Gastrocnemius medialis (tissue), 4 donors: ENCODE measurements around the gene CACNA1A.

Experiments
- POLR2A ChIP-seq, 2 donors: fragments of 450-650 bp; IDR thresholded peaks; one replicate each; pipeline ENCODE4 v1.6.1; 2017; ENCODE audit warnings: antibody characterized with exemption in 2 of 2, mild to moderate bottlenecking in 2 of 2, moderate library complexity in 2 of 2
- TF ChIP-seq, protein P1 (sequence below), 5 experiments: fragments of 450-650 bp in 3 of 5; fragments of 200-600 bp in 2 of 5; sonication (generic) in 2 of 5; IDR thresholded peaks in 4 of 5; conservative IDR thresholded peaks in 1 of 5; 1 replicate in 4 of 5; 2 replicates in 1 of 5; pipeline ENCODE4 v1.5.1; 2016 to 2019; ENCODE audit warnings: antibody characterized with exemption in 5 of 5, mild to moderate bottlenecking in 3 of 5, moderate library complexity in 3 of 5

DNA sequence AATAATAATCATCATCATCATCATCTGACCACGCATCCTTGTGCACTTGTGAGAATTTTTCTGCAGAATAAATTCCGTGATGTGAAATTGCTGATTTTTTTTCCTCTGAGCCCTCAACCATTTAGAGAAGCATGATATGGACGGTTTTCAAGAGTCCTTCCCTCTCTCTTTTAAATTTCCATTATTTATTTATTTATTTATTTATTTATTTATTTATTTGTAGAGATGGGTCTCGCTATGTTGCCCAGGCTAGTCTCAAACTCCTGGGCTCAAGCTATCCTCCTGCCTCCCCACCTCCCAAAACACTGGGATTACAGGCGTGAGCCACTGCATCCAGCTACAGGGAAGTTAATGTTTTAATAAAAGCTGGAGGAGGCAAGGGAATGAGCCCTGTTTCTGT, 39.6 kb downstream of the CACNA1A start:
- TF ChIP-seq, protein P1, sequence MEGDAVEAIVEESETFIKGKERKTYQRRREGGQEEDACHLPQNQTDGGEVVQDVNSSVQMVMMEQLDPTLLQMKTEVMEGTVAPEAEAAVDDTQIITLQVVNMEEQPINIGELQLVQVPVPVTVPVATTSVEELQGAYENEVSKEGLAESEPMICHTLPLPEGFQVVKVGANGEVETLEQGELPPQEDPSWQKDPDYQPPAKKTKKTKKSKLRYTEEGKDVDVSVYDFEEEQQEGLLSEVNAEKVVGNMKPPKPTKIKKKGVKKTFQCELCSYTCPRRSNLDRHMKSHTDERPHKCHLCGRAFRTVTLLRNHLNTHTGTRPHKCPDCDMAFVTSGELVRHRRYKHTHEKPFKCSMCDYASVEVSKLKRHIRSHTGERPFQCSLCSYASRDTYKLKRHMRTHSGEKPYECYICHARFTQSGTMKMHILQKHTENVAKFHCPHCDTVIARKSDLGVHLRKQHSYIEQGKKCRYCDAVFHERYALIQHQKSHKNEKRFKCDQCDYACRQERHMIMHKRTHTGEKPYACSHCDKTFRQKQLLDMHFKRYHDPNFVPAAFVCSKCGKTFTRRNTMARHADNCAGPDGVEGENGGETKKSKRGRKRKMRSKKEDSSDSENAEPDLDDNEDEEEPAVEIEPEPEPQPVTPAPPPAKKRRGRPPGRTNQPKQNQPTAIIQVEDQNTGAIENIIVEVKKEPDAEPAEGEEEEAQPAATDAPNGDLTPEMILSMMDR (IDR thresholded peaks at IDR 0.05 in 4 of 5, conservative IDR thresholded peaks at IDR 0.05 in 1 of 5): no peak
- no peak for TF ChIP-seq POLR2A (IDR thresholded peaks at IDR 0.05)
